Measurements from ENCODE around the gene LUC7L3. TPM values are rescaled to one million over a fixed set of nuclear protein-coding genes. Genes with fewer than 3 reads are reported as not detected.

LUC7L3 gene
- total and polyA plus RNA-seq, 2 donors (not counting 1 experiment from before 2014, with no cell fraction given) = 42.9 to 311 TPM

DNA sequence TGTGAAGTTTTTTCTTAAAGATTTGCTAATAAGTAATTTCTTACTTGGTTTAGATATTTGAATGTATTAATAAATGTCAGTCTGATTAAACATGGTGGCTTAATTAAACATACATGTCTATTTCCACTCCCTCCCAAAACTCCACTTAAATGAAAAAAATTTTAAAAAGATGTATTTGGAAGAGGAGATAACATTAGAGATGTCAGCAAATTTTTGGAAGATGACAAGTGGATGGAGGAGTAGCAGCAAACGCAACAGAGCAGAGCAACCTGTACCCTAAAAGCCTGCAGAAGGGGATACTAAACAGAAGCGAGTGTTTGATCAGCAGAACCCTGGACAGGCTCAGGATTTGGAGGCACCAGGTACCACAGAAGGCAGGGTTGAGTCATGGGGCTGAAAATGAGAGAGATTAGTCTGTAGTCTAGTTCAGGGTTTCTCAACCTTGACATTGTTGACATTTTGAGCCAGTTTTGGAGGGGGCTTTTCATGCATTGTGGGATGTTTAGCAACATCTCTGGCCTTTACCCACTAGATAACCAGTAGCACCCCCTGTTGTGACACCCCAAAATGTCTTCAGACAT lies 17.8 kb downstream of the LUC7L3 start:
- peaks cover 18% of the 10 kb centered on the region for H3K4me1 Mint-ChIP-seq
- DNase-seq (no peak), ATAC-seq (ENCODE audit: low read depth) (no peak)
- H3K4me3 ChIP-seq (ENCODE audit: control extremely low read depth in 1 of 5, extremely low read depth in 1 of 5, insufficient read depth in 1 of 5, low read depth in 2 of 5, low read length in 4 of 5) = no peak overlapping the region
- no peak overlapping the region for H2AFZ ChIP-seq (ENCODE audit: insufficient read depth, low read depth, low read length, poor library complexity, severe bottlenecking)
- no peak overlapping the region for H3K4me3 Mint-ChIP-seq
- POLR2A ChIA-PET = no interaction called here
- no peak overlapping the region for H3K4me2 ChIP-seq (replicated peaks; ENCODE audit: low read depth, low read length, poor library complexity, severe bottlenecking)
- H3K36me3 ChIP-seq (replicated peaks in 1 of 2; ENCODE audit: control extremely low read depth in 1 of 2, control insufficient read depth in 1 of 2, extremely low read depth in 1 of 2, insufficient read depth in 2 of 2, low read length in 1 of 2) = peaks cover 2 to 45% of the 10 kb centered on the region in 2 experiments
- CTCF ChIA-PET = no interaction called here
- H4K20me1 ChIP-seq (ENCODE audit: control insufficient read depth, insufficient read depth, low read length, poor library complexity, severe bottlenecking) = peaks cover 83% of the 10 kb centered on the region
- H3K27me3 Mint-ChIP-seq = no peaks in the 10 kb centered on the region
- H3K79me2 ChIP-seq (ENCODE audit: control insufficient read depth, insufficient read depth, low read length) = peaks cover 90% of the 10 kb centered on the region
- H3K27me3 ChIP-seq (replicated peaks in 1 of 4; ENCODE audit: control extremely low read depth in 1 of 4, control insufficient read depth in 3 of 4, insufficient read depth in 4 of 4, low read length in 3 of 4) = no peaks in the 10 kb centered on the region
- no peak overlapping the region for H3K27ac ChIP-seq (ENCODE audit: low read length in 2 of 2)
- H3K9me3 Mint-ChIP-seq (ENCODE audit: insufficient read depth) = no peaks in the 10 kb centered on the region
- TF ChIP-seq, protein P1, sequence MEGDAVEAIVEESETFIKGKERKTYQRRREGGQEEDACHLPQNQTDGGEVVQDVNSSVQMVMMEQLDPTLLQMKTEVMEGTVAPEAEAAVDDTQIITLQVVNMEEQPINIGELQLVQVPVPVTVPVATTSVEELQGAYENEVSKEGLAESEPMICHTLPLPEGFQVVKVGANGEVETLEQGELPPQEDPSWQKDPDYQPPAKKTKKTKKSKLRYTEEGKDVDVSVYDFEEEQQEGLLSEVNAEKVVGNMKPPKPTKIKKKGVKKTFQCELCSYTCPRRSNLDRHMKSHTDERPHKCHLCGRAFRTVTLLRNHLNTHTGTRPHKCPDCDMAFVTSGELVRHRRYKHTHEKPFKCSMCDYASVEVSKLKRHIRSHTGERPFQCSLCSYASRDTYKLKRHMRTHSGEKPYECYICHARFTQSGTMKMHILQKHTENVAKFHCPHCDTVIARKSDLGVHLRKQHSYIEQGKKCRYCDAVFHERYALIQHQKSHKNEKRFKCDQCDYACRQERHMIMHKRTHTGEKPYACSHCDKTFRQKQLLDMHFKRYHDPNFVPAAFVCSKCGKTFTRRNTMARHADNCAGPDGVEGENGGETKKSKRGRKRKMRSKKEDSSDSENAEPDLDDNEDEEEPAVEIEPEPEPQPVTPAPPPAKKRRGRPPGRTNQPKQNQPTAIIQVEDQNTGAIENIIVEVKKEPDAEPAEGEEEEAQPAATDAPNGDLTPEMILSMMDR (IDR thresholded peaks at IDR 0.05) = no peak
- TF ChIP-seq EZH2 (IDR thresholded peaks at IDR 0.05; ENCODE audit: borderline replicate concordance, insufficient read depth, low read depth, low read length, poor library complexity, severe bottlenecking) = no peak
- no peaks in the 10 kb centered on the region for H3K9me3 ChIP-seq (ENCODE audit: control extremely low read depth in 1 of 3, control insufficient read depth in 2 of 3, insufficient read depth in 1 of 3, low read length in 2 of 3)
- 78% methylated on average over 2 of the region's 2 CpGs for WGBS (ENCODE audit: insufficient coverage)
- intact Hi-C loops (cut with micrococcal nuclease) = no loop called here
- no peaks in the 10 kb centered on the region for H3K4me1 ChIP-seq (ENCODE audit: control insufficient read depth in 2 of 2, insufficient read depth in 2 of 2, low read length in 2 of 2)
- H3K9ac ChIP-seq (ENCODE audit: low read length) = no peak overlapping the region
- no peak overlapping the region for H3K27ac Mint-ChIP-seq

DNA sequence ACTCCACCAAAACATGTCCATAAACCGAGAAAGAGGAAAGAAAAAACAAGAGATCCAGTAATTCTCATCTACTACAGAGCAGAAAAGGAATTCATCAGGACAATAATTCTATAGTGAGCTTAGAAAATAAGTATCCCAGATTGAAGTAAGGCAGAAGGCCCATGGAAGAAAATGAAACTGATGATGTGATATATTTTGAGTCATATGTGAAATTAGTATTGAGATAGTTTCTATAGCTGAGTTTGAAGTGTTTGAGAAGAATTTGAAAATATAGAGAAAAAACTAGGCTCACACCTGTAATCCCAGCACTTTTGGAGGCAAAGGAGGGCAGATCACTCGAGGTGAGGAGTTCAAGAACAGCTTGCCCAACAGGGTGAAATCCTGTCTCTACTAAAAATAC lies 19.7 kb downstream of the LUC7L3 start:
- WGBS (ENCODE audit: insufficient coverage) = no CpG with 5 or more reads among the region's 2 CpGs
- CTCF ChIA-PET = no interaction called here
- Mint-ChIP-seq H3K9me3 (ENCODE audit: insufficient read depth) (no peaks in the 10 kb centered on the region), H3K27me3 (no peaks in the 10 kb centered on the region), H3K27ac (no peak overlapping the region), H3K4me3 (no peak overlapping the region), H3K4me1 (peaks cover 12% of the 10 kb centered on the region)
- TF ChIP-seq, protein P1 (IDR thresholded peaks at IDR 0.05) = no peak
- TF ChIP-seq EZH2 (IDR thresholded peaks at IDR 0.05; ENCODE audit: borderline replicate concordance, insufficient read depth, low read depth, low read length, poor library complexity, severe bottlenecking) = no peak
- H3K4me3 ChIP-seq (ENCODE audit: control extremely low read depth in 1 of 5, extremely low read depth in 1 of 5, insufficient read depth in 1 of 5, low read depth in 2 of 5, low read length in 4 of 5) = no peak overlapping the region
- intact Hi-C loops (cut with micrococcal nuclease) = no loop called here
- no peak for ATAC-seq (ENCODE audit: low read depth)
- no peak overlapping the region for H3K27ac ChIP-seq (ENCODE audit: low read length in 2 of 2)
- H3K4me2 ChIP-seq (replicated peaks; ENCODE audit: low read depth, low read length, poor library complexity, severe bottlenecking) = no peak overlapping the region
- DNase-seq = no peak
- no peaks in the 10 kb centered on the region for H3K27me3 ChIP-seq (replicated peaks in 1 of 4; ENCODE audit: control extremely low read depth in 1 of 4, control insufficient read depth in 3 of 4, insufficient read depth in 4 of 4, low read length in 3 of 4)
- no peaks in the 10 kb centered on the region for H3K9me3 ChIP-seq (ENCODE audit: control extremely low read depth in 1 of 3, control insufficient read depth in 2 of 3, insufficient read depth in 1 of 3, low read length in 2 of 3)
- no peaks in the 10 kb centered on the region for H3K4me1 ChIP-seq (ENCODE audit: control insufficient read depth in 2 of 2, insufficient read depth in 2 of 2, low read length in 2 of 2)
- H3K9ac ChIP-seq (ENCODE audit: low read length) = no peak overlapping the region
- POLR2A ChIA-PET = no interaction called here
- peaks cover 79% of the 10 kb centered on the region for H4K20me1 ChIP-seq (ENCODE audit: control insufficient read depth, insufficient read depth, low read length, poor library complexity, severe bottlenecking)
- peaks cover 2 to 62% of the 10 kb centered on the region in 2 experiments for H3K36me3 ChIP-seq (replicated peaks in 1 of 2; ENCODE audit: control extremely low read depth in 1 of 2, control insufficient read depth in 1 of 2, extremely low read depth in 1 of 2, insufficient read depth in 2 of 2, low read length in 1 of 2)
- peaks cover 77% of the 10 kb centered on the region for H3K79me2 ChIP-seq (ENCODE audit: control insufficient read depth, insufficient read depth, low read length)
- H2AFZ ChIP-seq (ENCODE audit: insufficient read depth, low read depth, low read length, poor library complexity, severe bottlenecking) = no peak overlapping the region

Data from B cell (primary cell).